ENCODE data around the gene SPACA7. TPM values are rescaled to one million over a fixed set of nuclear protein-coding genes. Genes with fewer than 3 reads are reported as not detected.

SPACA7 gene
- polyA plus RNA-seq, 3 donors = not detected

- Histone ChIP-seq H4K20me1 (ENCODE audit: insufficient read depth, low read length) (no peaks in the 10 kb centered on the region), H3K27ac (ENCODE audit: low read depth in 1 of 2, low read length in 2 of 2) (no peak overlapping the region), H3K79me2 (ENCODE audit: insufficient read depth, low read length) (no peaks in the 10 kb centered on the region), H3K9ac (ENCODE audit: insufficient read depth, low read length, poor library complexity, severe bottlenecking) (no peak overlapping the region), H3K27me3 (ENCODE audit: control insufficient read depth in 2 of 2, insufficient read depth in 2 of 2, low read length in 2 of 2) (no peaks in the 10 kb centered on the region), H3K4me3 (replicated peaks in 1 of 3; ENCODE audit: low read depth in 2 of 3, low read length in 3 of 3) (no peak overlapping the region), H3K4me2 (replicated peaks; ENCODE audit: extremely low read depth, low read length, poor library complexity, severe bottlenecking) (no peak overlapping the region), H3K36me3 (replicated peaks in 1 of 2; ENCODE audit: control insufficient read depth in 1 of 2, insufficient read depth in 2 of 2, low read length in 2 of 2) (no peaks in the 10 kb centered on the region), H2AFZ (ENCODE audit: insufficient read depth, low read depth, low read length, poor library complexity, severe bottlenecking) (no peak overlapping the region), H3K9me3 (replicated peaks in 1 of 2; ENCODE audit: control insufficient read depth in 1 of 2, insufficient read depth in 1 of 2, low read length in 2 of 2) (peaks cover 0 to 23% of the 10 kb centered on the region in 2 donors), H3K4me1 (ENCODE audit: control insufficient read depth in 1 of 2, insufficient read depth in 2 of 2, low read length in 2 of 2) (no peaks in the 10 kb centered on the region)
- Mint-ChIP-seq H3K4me3 (no peak overlapping the region), H3K9me3 (peaks cover 7 to 43% (median 22%) of the 10 kb centered on the region in 7 donors), H3K27ac (no peak overlapping the region), H3K36me3 (peaks cover 0 to 2% of the 10 kb centered on the region in 2 donors), H3K4me1 (no peaks in the 10 kb centered on the region), H3K27me3 (ENCODE audit: low read depth in 3 of 3) (peaks cover 0 to 4% (median 3%) of the 10 kb centered on the region in 3 donors)
- 88% methylated on average over 14 of the region's 19 CpGs for WGBS (ENCODE audit: insufficient coverage)
- TF ChIP-seq, protein P1, sequence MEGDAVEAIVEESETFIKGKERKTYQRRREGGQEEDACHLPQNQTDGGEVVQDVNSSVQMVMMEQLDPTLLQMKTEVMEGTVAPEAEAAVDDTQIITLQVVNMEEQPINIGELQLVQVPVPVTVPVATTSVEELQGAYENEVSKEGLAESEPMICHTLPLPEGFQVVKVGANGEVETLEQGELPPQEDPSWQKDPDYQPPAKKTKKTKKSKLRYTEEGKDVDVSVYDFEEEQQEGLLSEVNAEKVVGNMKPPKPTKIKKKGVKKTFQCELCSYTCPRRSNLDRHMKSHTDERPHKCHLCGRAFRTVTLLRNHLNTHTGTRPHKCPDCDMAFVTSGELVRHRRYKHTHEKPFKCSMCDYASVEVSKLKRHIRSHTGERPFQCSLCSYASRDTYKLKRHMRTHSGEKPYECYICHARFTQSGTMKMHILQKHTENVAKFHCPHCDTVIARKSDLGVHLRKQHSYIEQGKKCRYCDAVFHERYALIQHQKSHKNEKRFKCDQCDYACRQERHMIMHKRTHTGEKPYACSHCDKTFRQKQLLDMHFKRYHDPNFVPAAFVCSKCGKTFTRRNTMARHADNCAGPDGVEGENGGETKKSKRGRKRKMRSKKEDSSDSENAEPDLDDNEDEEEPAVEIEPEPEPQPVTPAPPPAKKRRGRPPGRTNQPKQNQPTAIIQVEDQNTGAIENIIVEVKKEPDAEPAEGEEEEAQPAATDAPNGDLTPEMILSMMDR (IDR thresholded peaks at IDR 0.05) = no peak
- intact Hi-C loops (cut with micrococcal nuclease) = no loop called here
- no peak for DNase-seq
Observed at GRCh38 chr13:112467236-112467635, 91.1 kb downstream of the SPACA7 start.

GRCh38 chr13:112468069-112468468 is 91.9 kb downstream of the SPACA7 start:
- DNase-seq = no peak
- intact Hi-C loops (cut with micrococcal nuclease) = no loop called here
- Histone ChIP-seq H3K79me2 (ENCODE audit: insufficient read depth, low read length) (no peaks in the 10 kb centered on the region), H3K36me3 (replicated peaks in 1 of 2; ENCODE audit: control insufficient read depth in 1 of 2, insufficient read depth in 2 of 2, low read length in 2 of 2) (no peaks in the 10 kb centered on the region), H3K4me3 (replicated peaks in 1 of 3; ENCODE audit: low read depth in 2 of 3, low read length in 3 of 3) (no peak overlapping the region), H3K27ac (ENCODE audit: low read depth in 1 of 2, low read length in 2 of 2) (no peak overlapping the region), H3K9me3 (replicated peaks in 1 of 2; ENCODE audit: control insufficient read depth in 1 of 2, insufficient read depth in 1 of 2, low read length in 2 of 2) (peaks cover 0 to 21% of the 10 kb centered on the region in 2 donors), H4K20me1 (ENCODE audit: insufficient read depth, low read length) (no peaks in the 10 kb centered on the region), H3K27me3 (ENCODE audit: control insufficient read depth in 2 of 2, insufficient read depth in 2 of 2, low read length in 2 of 2) (no peaks in the 10 kb centered on the region), H3K9ac (ENCODE audit: insufficient read depth, low read length, poor library complexity, severe bottlenecking) (no peak overlapping the region), H3K4me2 (replicated peaks; ENCODE audit: extremely low read depth, low read length, poor library complexity, severe bottlenecking) (no peak overlapping the region), H3K4me1 (ENCODE audit: control insufficient read depth in 1 of 2, insufficient read depth in 2 of 2, low read length in 2 of 2) (no peaks in the 10 kb centered on the region), H2AFZ (ENCODE audit: insufficient read depth, low read depth, low read length, poor library complexity, severe bottlenecking) (no peak overlapping the region)
- Mint-ChIP-seq H3K9me3 (peaks cover 5 to 41% (median 18%) of the 10 kb centered on the region in 7 donors), H3K4me1 (no peaks in the 10 kb centered on the region), H3K27me3 (ENCODE audit: low read depth in 3 of 3) (peaks cover 0 to 4% (median 3%) of the 10 kb centered on the region in 3 donors), H3K4me3 (no peak overlapping the region), H3K36me3 (peaks cover 0 to 2% of the 10 kb centered on the region in 2 donors), H3K27ac (no peak overlapping the region)
- TF ChIP-seq, protein P1 (IDR thresholded peaks at IDR 0.05) = no peak
- 100% methylated on average over 8 of the region's 10 CpGs for WGBS (ENCODE audit: insufficient coverage)

All from CD14-positive monocyte (primary cell).